ENCODE data around the gene CLMP.

Gene CLMP, protein sequence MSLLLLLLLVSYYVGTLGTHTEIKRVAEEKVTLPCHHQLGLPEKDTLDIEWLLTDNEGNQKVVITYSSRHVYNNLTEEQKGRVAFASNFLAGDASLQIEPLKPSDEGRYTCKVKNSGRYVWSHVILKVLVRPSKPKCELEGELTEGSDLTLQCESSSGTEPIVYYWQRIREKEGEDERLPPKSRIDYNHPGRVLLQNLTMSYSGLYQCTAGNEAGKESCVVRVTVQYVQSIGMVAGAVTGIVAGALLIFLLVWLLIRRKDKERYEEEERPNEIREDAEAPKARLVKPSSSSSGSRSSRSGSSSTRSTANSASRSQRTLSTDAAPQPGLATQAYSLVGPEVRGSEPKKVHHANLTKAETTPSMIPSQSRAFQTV

GRCh38 chr11:123195188-123196059, at the start of gene CLMP:
Gene CLMP (minus strand): TSS chr11:123195248. CDS start chr11:123194940, 308 bp downstream.
- DNase-seq (ENCODE audit: low read depth) = no peak

GRCh38 chr11:123241874-123242543, 47.0 kb upstream of the CLMP start:
- DNase-seq (ENCODE audit: low read depth) = no peak

- no peak for DNase-seq (ENCODE audit: low read depth)
These were observed 46.2 kb upstream of the CLMP start for GRCh38 chr11:123241294-123241693.

DNA sequence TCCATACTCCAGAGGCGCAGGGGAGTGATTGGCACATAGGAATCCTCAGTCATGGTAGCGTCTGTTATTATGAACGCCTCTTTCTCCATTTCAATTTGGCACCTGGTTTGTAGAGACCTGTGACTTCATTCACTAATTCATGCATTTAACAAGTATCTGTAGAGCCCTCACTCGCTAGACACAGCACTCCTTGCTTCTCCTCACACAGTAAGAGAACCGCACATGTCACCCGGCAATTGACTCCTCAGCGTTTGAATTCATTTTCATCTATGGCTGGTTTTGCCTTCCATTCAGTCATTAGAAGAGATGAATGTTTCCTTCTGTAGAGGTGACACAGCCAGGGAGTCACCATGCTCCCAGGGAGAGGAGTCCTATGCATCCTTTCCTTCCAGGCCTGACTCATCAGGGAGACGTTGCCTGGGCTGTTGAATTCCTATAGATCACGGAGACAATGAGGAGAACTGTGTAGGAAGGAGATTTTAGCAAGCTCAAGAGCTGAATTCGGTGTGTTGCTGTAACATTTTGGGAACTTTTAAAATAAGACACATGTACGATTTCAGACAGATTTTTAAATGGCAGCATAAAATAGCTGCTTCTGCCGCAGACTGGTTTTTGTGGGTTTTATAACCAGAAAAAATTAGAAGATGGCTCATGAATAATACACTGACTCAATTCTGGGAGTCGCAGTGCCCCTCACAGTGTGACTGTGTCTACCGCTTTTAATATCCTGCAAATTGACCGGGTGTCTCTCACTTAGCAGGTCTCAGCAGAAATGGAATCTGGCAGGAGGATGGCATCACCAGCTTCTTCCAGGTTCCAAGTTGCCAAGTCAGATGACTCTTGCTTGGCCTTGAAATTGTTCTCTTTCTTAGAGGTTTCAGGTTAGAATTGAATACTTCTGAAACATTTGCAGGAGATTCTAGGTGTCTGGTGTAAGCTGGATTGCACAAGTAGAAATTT, 44.4 kb upstream of the CLMP start:
- DNase-seq (ENCODE audit: low read depth) = no peak

DNA sequence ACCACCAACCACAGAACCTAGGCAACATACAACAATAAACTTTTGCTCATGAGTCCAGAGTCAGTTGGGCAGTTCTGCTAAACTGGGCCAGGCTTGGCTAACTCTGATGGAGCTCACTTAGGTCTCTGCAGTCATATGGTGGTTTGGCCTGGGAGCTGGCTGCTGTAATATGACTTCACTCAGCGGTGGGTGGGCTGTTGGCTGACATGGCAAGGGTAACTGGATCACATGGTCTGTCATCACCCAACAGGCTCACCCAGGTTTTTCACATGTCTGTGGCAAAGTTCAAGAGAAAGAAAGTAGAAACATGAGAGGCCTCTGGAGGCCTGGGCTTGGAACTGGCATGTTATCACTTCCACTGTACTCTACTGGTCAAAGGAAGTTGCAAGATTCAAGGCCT, 43.2 kb upstream of the CLMP start:
- DNase-seq (ENCODE audit: low read depth) = no peak

GRCh38 chr11:123236879-123237278, 41.8 kb upstream of the CLMP start:
- DNase-seq (ENCODE audit: low read depth) = no peak

GRCh38 chr11:123235656-123236261, 40.7 kb upstream of the CLMP start:
- DNase-seq (ENCODE audit: low read depth) = no peak

DNA sequence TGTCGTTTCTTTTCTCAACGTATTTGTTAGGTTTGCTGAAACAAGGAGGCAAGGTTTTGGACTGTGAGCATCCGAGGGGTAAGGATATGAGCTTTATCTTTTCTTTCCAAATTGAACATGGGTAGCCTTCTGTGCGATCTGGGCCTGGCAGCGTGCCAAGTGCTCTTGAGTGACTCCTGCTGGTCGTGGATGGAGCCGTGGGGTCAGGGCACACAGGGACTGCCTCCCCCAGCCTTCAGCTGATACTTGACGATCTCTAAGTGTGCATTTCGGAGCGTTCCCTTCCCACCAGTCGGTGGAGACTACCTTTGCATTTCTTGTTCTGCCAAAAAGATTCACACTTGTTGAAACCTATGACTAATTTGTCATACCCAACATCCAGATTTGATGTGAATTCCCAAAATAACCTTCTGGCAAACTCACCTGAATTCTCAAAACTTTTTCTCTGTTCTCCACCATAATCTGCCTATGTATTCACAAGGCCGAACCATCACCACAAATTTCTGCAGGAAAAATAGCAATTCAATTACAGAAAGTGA, 40.1 kb upstream of the CLMP start:
- DNase-seq (ENCODE audit: low read depth) = peak; percentile 9

DNA sequence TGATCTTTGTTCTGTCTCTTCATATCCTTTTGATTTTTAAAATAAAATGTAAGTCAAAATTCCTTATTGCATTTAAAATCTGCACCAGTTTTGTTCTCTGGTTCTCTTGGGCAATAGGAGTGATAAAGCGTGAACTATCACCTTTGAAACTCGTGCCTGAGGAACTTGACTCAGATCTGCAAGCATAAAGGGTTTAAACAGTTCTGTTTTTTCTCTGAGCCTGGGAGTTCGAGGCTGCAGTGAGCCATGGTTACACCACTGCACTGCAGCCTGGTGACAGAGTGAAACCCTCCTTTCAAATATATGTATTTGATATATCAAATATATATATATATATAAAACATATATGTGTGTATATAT, 38.9 kb upstream of the CLMP start:
- no peak for DNase-seq (ENCODE audit: low read depth)

- no peak for DNase-seq (ENCODE audit: low read depth)
These were observed 38.4 kb upstream of the CLMP start for GRCh38 chr11:123233280-123233974.

- no peak for DNase-seq (ENCODE audit: low read depth)
These were observed 36.7 kb upstream of the CLMP start for GRCh38 chr11:123231777-123232176.

DNA sequence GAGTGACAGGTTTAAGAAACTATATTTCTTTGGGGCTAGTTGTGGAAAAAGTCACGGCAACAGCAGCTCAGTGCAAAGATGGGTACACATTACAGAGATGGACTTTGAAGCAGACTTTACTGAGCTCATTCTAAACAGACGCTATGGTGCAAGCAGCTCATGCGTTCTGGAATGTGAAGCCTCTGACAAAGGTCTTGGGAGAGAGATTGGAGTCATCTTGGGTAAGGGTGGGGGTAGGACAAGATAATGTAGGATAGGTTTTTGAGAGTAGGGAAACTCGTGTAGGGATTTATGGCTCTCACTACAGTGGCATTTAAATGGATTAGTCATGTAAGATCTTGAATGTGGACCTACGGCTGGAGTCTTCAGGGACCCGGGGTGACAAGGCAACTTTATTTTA, 36.2 kb upstream of the CLMP start:
- no peak for DNase-seq (ENCODE audit: low read depth)

DNA sequence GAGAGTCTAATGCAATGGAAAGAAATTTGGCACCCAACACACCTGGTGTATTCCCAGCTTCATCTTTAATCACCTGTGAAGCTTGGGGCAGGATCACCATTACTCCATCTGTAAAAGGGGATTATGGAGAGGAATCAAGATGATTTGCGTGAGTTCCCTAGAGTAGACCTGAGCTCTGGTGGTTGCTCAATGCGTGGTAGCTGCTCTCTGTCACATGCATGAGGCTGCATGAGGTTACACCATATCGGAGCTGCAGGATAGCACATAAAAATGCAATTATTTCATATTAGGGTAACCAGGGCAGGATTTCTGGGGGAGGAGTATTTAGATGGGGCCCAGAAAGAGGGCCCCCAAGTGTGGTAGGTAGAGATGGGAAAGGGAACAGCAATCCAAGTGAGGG, 35.3 kb upstream of the CLMP start:
- DNase-seq (ENCODE audit: low read depth) = no peak

DNA sequence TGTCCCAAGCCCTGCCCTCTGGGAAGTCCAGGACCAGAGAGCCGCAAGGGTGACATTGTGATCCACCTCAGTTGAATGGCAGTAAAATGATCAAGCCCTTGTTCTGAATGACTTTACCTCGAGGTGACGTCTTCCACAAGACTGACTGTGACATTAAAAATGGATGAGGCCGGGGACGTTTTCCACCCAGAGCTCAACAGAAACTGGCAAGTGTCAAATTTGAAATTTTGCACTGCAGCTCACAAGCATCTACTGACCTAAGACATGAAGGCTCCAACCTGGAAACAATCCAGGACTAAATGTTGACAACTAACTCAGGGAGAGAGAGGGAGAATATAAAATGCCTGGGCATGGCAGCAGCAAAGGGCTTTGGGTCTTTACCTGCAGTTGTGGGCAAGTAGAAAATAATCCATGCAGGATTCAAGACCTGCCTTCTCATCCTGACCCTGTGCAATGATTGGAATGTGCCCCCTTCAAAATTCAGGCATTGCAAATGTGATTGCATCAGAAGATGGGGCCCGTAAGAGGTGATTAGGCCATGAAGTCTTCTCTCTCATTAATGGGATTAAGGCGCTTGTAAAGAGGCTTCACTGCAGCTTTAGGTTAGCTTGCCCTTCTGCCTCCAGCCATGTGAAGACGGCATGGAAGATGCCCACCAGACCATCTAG, 33.6 kb upstream of the CLMP start:
- no peak for DNase-seq (ENCODE audit: low read depth)

DNA sequence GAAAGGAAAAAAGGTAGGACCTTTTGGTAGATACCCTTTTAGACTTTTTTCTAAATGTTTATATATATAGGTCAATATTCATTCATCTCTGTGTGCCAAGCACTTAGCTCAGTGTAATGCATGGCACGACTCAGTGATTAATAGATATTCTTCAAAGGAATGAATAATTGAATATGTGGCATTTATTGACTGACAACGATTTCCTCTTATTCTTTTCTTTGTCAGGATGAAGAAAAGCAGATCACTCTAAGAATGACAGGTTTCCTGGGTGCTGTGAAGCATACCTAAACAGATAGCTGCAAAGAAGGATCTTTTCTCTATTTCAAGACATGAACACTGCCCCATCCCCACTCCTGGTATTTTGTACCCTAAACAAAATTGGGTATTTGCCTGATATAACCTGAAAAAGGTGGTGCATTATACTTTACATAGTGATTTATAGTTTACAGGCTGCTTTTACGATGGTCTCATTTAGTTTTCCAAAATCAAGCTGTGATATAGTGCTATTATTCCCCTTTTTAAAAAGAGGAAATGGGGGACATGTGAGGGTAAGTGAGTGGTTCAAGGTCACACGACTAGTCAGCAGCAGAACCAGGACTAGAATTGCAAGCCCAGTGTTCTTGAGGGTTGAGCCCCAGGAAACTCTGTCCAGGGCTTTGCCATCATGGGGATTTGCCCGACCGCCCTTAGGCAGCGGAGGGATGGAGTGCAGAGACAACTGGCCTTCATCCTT, 32.9 kb upstream of the CLMP start:
- no peak for DNase-seq (ENCODE audit: low read depth)

DNA sequence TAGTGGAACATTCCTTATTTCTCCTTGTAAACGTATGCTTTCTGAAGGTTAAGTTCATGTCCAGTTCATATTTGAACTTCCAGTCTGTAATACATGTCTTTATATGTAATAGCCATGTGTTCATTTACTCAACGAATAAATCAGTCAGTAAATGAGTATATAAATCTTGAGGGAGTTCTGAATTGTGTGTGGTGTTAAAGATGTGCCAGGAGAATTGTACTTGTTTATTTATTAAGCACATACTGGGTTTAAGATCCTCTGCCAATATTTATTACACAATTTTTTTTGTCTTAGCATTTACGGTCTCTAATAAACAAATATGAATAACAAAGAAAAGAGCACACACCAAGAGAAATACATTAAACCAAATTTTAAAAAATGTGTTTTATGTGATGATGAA, 26.5 kb upstream of the CLMP start:
- no peak for DNase-seq (ENCODE audit: low read depth)

GRCh38 chr11:123221096-123221561, 26.1 kb upstream of the CLMP start:
- no peak for DNase-seq (ENCODE audit: low read depth)

- no peak for DNase-seq (ENCODE audit: low read depth)
These were observed 24.1 kb upstream of the CLMP start for GRCh38 chr11:123219066-123219690.

Data from CMK (cell line).